GM19397 (cell line): ENCODE data around the gene REG3G.
"Not testable (repeated sequence)": the region's sequence is repeated elsewhere in the genome, so short reads cannot be mapped to it uniquely, and the experiment has no call there.

Source experiments
- ATAC-seq: cut with Tn5 transposase; IDR thresholded peaks from one replicate; pipeline ENCODE4 v1.9.1; 2021; ENCODE audit warnings: mild to moderate bottlenecking, moderate library complexity; ENCODE audit not compliant: unreplicated experiment

Gene REG3G

DNA sequence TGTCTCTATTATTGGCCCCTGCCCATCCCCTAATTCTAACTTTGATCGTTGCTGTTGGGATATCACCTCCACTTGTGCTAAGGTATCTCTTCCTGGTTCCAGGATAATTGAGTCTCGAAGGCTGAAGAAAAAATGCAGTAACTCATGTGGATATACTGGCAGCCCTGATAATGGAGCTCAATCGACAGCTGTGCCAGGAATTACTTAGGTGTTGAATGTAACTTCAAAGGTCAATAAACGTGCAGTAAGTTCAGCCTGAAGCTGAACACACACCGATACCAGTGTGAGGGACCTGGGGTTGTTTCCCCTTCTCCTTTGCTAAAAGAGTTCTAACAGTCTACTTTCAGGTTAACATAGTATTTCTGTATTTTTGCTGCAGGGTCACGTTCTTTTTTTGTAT lies 11.9 kb upstream of the REG3G start:
- no peak for ATAC-seq

DNA sequence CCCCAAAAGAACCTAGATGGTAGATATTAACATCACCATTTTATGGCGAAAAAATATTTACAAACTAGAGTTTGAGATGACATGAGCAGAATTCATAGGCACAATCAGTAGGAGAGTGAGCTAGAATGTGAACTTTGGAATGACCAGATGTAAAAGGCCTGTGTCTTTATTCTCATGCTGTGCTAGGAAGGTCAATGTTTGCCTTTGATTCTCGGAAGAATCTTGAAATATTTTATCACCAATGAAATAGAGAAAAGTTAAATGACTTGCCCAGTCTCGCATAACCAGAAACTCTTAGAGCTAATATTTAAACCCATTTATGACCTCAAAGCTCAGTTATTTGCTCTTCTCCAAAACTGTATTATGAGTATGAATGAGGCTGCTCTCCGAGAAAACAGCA lies 9.2 kb upstream of the REG3G start:
- ATAC-seq, result no peak

- no peak for ATAC-seq
These were observed 559 bp downstream of the REG3G start for GRCh38 chr2:79026061-79026460.

GRCh38 chr2:79039944-79040343 lies 14.4 kb downstream of the REG3G start:
- no peak for ATAC-seq

DNA sequence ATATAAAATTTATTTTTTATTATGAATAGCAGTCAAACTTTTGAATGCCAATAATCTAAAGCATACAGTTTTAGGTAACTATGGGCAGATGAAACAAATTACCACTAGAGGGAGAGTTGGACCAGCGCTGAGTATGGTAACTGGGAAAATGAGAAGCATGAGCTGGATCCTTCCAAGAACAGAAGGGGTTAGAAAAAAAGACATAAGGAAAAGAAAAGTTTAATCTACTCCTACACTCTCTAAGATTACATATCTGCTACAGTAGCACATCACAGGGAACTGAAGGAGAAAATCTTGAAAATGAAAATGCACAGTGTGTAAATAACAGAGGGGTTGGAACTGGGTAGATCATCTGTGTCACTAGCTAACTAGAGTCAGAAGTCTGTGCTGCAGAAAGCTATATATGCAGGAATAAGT lies 15.5 kb downstream of the REG3G start:
- no peak for ATAC-seq

DNA sequence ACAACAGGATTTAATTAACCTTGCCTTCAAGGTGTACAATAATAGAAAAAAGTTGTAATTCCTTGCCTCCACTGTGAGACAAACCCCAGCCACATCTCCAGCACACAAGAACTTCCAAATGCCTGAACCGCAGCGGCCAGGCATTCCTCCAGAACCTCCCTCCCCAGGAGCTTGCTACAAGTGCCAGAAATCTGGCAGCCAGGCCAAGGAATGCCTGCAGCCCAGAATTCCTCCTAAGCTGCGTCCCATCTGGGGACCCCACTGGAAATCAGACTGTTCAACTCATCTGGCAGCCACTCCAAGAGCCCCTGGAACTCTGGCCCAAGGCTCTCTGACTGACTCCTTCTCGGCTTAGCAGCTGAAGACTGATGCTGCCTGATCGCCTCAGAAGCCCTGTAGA lies 28.0 kb downstream of the REG3G start:
- ATAC-seq, result not testable (repeated sequence)

DNA sequence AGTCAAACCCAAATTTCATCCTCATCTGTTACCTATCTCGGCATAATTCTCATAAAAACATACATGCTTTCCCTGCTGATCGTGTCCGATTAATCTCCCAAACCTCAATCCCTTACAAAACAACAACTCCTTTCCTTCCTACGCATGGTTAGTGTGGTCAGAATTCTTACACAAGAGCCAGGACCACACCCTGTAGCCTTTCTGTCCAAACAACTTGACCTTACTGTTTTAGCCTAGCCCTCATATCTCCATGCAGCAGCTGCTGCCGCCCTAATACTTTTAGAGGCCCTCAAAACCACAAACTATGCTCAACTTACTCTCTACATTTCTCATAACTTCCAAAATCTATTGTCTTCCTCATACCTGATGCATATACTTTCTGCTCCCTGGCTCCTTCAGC lies 29.3 kb downstream of the REG3G start:
- not testable (repeated sequence) for ATAC-seq

GRCh38 chr2:79065201-79065600 lies 39.7 kb downstream of the REG3G start:
- no peak for ATAC-seq

DNA sequence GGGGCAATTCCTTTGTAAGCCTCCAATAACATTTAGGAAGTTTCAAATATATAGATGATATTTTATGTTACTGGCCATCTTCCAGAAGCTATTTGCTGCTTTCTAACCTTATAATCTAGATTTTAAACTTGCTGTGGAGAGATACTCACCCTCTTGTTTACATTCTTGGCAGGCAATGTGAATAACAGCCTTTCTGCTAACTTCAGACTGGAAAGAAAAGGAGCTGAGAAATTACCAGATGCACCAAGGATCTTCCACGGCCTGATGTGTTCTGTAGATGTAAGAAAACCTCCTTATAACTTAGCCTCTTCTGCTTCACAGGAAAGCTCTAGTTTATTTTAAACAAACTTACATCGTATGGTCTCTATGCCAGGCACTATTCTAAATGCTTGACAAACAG lies 45.6 kb downstream of the REG3G start:
- ATAC-seq, result no peak
